GM20000 (cell line): Measurements from ENCODE around the gene HEPH.
"Not testable (repeated sequence)": the region's sequence is repeated elsewhere in the genome, so short reads cannot be mapped to it uniquely, and the experiment has no call there.

Experiments
- DNase-seq: peaks from one replicate; pipeline ENCODE4 v3.0.0; 2012; ENCODE audit warnings: low spot score
- TF ChIP-seq, protein P1 (sequence below): IDR thresholded peaks from 2 replicates; pipeline ENCODE4 v1.5.1; 2012; ENCODE audit warnings: mild to moderate bottlenecking, control low read depth; ENCODE audit errors: extremely low read depth, missing control alignments

Gene HEPH, protein sequence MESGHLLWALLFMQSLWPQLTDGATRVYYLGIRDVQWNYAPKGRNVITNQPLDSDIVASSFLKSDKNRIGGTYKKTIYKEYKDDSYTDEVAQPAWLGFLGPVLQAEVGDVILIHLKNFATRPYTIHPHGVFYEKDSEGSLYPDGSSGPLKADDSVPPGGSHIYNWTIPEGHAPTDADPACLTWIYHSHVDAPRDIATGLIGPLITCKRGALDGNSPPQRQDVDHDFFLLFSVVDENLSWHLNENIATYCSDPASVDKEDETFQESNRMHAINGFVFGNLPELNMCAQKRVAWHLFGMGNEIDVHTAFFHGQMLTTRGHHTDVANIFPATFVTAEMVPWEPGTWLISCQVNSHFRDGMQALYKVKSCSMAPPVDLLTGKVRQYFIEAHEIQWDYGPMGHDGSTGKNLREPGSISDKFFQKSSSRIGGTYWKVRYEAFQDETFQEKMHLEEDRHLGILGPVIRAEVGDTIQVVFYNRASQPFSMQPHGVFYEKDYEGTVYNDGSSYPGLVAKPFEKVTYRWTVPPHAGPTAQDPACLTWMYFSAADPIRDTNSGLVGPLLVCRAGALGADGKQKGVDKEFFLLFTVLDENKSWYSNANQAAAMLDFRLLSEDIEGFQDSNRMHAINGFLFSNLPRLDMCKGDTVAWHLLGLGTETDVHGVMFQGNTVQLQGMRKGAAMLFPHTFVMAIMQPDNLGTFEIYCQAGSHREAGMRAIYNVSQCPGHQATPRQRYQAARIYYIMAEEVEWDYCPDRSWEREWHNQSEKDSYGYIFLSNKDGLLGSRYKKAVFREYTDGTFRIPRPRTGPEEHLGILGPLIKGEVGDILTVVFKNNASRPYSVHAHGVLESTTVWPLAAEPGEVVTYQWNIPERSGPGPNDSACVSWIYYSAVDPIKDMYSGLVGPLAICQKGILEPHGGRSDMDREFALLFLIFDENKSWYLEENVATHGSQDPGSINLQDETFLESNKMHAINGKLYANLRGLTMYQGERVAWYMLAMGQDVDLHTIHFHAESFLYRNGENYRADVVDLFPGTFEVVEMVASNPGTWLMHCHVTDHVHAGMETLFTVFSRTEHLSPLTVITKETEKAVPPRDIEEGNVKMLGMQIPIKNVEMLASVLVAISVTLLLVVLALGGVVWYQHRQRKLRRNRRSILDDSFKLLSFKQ

DNA sequence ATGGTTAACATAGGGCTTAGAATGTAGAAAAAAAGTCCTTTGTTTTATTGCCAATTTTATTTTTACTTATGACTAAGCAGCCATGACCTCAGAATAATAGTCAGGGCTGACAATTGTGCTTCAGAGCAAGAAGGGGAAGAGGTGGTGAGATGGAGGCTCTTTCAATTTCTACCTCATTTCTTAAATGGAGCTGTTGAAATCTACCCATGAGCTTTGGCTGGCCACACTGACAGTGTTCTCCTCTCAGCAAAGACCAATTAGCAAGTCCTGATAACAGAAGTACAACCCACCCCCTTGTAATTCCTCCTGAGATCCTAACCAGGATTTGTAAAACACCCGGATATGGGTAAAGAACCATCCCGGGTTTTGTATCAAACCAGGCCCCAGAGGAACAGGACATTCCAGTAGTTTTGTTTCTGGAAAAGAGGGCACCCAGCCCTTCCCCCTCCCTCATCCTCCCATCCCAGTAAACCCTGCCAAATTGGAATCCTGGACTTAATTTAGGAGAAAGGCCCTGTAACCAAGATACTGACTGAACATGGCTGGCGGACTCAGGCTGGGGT is at the start of gene HEPH:
TSS of gene HEPH (plus strand) at position 399 of the 563 bp plus-strand sequence. CDS start 6,324 bp downstream, outside the sequence.
- TF ChIP-seq, protein P1, sequence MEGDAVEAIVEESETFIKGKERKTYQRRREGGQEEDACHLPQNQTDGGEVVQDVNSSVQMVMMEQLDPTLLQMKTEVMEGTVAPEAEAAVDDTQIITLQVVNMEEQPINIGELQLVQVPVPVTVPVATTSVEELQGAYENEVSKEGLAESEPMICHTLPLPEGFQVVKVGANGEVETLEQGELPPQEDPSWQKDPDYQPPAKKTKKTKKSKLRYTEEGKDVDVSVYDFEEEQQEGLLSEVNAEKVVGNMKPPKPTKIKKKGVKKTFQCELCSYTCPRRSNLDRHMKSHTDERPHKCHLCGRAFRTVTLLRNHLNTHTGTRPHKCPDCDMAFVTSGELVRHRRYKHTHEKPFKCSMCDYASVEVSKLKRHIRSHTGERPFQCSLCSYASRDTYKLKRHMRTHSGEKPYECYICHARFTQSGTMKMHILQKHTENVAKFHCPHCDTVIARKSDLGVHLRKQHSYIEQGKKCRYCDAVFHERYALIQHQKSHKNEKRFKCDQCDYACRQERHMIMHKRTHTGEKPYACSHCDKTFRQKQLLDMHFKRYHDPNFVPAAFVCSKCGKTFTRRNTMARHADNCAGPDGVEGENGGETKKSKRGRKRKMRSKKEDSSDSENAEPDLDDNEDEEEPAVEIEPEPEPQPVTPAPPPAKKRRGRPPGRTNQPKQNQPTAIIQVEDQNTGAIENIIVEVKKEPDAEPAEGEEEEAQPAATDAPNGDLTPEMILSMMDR, result no peak

DNA sequence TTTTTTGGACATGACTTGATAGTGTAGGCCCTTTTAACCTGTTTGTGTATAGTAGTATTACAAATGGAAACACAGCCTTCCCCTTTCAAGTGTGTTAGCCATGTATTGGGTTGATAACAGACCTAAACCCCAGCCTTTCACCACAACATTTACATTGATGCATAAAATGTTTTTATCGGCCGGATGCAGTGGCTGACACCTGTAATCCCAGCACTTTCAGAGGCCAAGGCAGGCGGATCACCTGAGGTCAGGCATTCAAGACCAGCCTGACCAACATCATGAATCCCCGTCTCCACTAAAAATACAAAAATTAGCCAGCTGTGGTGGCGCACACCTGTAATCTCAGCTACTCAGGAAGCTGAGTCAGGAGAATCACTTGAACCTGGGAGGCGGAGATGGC is 45.3 kb upstream of the HEPH start:
- not testable (repeated sequence) for DNase-seq

More for the DNA sequence above, at the start of gene HEPH:
- peak; percentile 10 for DNase-seq

DNA sequence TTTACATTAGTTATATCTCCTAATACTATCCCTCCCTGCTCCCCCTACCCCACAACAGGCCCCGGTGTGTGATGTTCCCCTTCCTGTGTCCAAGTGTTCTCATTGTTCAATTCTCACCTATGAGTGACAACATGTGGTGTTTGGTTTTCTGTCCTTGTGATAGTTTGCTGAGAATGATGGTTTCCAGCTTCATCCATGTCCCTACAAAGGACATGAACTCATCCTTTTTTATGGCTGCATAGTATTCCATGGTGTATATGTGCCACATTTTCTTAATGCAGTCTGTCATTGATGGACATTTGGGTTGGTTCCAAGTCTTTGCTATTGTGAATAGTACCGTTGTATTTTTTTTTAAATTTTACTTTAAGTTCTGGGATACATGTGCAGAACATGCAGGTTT is 42.7 kb upstream of the HEPH start:
- not testable (repeated sequence) for DNase-seq

DNA sequence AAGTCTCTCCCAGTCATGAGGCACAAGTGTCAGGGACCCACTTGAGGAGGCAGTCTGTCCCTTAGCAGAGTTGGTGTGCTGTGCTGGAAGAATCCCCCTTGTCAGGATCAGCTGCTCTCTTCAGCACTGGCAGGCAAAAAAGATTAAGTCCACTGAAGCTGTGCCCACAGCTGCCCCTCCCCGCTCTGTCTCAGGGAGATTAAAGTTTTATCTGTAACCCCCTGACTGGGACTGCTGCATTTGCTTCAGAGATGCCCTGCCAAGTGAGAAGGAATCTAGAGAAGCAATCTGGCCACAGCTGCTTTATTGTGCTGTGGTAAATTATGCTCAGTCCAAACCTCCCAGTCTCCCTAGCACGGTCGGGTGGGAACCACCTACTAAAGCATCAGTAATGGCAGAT is 37.4 kb upstream of the HEPH start:
- TF ChIP-seq, protein P1, result no peak
- no peak for DNase-seq

DNA sequence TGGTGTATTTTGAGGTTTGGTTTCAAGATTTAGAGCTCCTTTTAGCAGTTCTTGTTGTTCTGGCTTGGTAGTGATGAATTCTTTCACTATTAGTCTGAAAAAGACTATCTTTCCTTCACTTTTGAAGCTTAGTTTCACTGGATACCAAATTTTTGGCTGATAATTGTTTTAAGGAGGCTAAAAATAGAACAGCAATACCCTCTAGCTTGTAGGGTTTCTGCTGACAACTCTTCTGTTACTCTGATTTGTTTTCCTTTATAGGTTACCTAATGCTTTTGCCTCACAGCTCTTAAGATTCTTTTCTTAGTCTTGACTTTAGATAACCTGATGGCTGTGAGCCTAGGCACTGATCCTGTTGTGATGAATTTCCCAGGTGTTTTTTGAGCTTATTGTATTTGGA is 33.6 kb upstream of the HEPH start:
- TF ChIP-seq, protein P1, result no peak
- DNase-seq, result no peak

DNA sequence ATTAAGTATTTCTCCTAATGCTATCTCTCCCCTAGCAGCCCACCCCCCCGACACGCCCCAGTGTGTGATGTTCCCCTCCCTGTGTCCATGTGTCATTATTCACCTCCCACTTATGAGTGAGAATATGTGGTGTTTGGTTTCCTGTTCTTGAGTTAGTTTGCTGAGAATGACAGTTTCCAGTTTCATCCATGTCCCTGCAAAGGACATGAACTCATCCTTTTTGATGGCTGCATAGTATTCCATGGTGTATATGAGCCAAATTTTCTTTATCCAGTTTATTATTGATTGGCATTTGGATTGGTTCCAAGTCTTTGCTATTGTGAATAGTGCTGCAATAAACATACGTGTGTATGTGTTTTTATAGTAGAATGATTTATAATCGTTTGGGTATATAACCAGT is 28.8 kb upstream of the HEPH start:
- not testable (repeated sequence) for DNase-seq

DNA sequence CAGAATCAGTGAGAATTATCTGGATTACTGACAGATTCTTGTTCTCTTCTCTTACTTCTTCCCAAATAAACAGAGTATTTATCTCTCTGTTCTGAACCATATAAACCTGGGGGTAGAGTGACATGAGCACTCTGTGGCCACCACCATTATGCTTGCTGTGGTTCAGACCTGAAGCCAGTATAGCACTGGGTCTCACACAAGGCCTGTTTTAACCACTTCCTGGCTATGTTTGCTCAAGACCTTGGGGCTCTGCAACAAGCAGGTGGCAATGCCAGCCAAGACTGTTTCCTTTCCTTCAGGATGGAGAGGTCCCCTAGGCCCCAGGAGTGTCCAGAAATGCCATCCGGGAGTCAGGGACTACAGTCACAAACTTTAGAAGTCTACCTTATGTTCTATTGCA is 21.7 kb upstream of the HEPH start:
- no peak for DNase-seq
- TF ChIP-seq, protein P1, result no peak

DNA sequence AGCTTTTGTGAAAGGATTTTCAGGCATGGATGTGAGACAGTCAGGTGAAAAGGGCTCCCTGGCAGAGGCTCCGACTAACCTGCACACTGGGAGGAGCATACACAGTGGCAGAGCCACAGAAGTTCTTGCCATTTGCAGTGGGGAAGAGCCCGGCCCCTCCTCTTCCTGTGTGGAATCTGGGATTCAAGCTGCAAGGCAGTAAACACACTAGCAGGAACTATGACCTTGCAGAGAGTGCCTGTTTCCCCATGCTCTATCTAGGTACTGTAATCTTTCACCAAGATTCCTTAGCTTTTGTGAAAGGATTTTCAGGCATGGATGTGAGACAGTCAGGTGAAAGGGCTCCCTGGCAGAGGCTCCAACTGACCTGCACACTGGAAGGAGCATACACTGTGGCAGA is 19.8 kb upstream of the HEPH start:
- no peak for DNase-seq
- TF ChIP-seq, protein P1, result no peak
